ENCODE results near the gene RBM7. TPM values are rescaled to one million over a fixed set of nuclear protein-coding genes. Genes with fewer than 3 reads are reported as not detected.

Gene RBM7
- total and polyA plus RNA-seq, 2 of the 13 experiments (the other 11 are each of a cell fraction or from before 2014, with no cell fraction given): 30.5 to 32.3 TPM

- DNase-seq (ENCODE audit: low spot score): no peak
- in situ Hi-C loops (cut with HindIII; ENCODE audit: extremely low pct_ligation_motif_present, low pct_unique_long_range_greater_than_20kb): no loop called here
- no peaks in the 10 kb centered on the region for H3K36me3 ChIP-seq (replicated peaks in 1 of 2; ENCODE audit: control insufficient read depth in 1 of 2, insufficient read depth in 2 of 2, low read length in 2 of 2)
- no peaks in the 10 kb centered on the region; a peak in 1 of 5 replicates for H3K27me3 ChIP-seq (ENCODE audit: control insufficient read depth in 1 of 2, insufficient read depth in 2 of 2, low read length in 2 of 2)
- no peaks in the 10 kb centered on the region for H3K79me2 ChIP-seq (ENCODE audit: insufficient read depth, low read length)
- H3K9ac ChIP-seq (ENCODE audit: insufficient read depth, low read depth, low read length): no peak overlapping the region
- POLR2A ChIA-PET: no interaction called here
- no peaks in the 10 kb centered on the region for H3K4me1 ChIP-seq (ENCODE audit: insufficient read depth, low read length)
- H3K4me3 ChIP-seq (replicated peaks in 1 of 3; ENCODE audit: insufficient read depth in 1 of 3, low read depth in 2 of 3, low read length in 3 of 3): no peak overlapping the region
- BruUV-seq (replicated peaks): no TSS peak
- no peak overlapping the region for H3K4me2 ChIP-seq (ENCODE audit: low read depth, low read length)
- no peak for FAIRE-seq
- WGBS (ENCODE audit: low lambda C conversion rate): 0% methylated on average over 1 of the region's 1 CpG
- ATAC-seq: no peak
- intact Hi-C loops (cut with micrococcal nuclease; ENCODE audit: unreplicated experiment): no loop called here
- no peak overlapping the region for H3K27ac ChIP-seq (ENCODE audit: extremely low read length, insufficient read depth, low read length)
- H2AFZ ChIP-seq (ENCODE audit: low read length): no peak overlapping the region
- no peaks in the 10 kb centered on the region for H4K20me1 ChIP-seq (ENCODE audit: insufficient read depth, low read length)
- no peaks in the 10 kb centered on the region for H3K9me3 ChIP-seq (ENCODE audit: low read length)
- CTCF ChIA-PET (ENCODE audit: low intra/inter-chr PET ratio, low total read pairs): no interaction called here
- TF ChIP-seq, protein P1, sequence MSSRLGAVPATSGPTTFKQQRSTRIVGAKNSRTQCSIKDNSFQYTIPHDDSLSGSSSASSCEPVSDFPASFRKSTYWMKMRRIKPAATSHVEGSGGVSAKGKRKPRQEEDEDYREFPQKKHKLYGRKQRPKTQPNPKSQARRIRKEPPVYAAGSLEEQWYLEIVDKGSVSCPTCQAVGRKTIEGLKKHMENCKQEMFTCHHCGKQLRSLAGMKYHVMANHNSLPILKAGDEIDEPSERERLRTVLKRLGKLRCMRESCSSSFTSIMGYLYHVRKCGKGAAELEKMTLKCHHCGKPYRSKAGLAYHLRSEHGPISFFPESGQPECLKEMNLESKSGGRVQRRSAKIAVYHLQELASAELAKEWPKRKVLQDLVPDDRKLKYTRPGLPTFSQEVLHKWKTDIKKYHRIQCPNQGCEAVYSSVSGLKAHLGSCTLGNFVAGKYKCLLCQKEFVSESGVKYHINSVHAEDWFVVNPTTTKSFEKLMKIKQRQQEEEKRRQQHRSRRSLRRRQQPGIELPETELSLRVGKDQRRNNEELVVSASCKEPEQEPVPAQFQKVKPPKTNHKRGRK (CRISPR knock-in tag; IDR thresholded peaks at IDR 0.05): no peak
- no peak for TF ChIP-seq ZNF710 (CRISPR knock-in tag; IDR thresholded peaks at IDR 0.05; ENCODE audit: borderline replicate concordance)
- TF ChIP-seq JUNB (CRISPR knock-in tag; IDR thresholded peaks at IDR 0.05; ENCODE audit: borderline replicate concordance): no peak
- no peak for TF ChIP-seq MXD4 (CRISPR knock-in tag; IDR thresholded peaks at IDR 0.05)
- no peak for TF ChIP-seq SMARCC2 (IDR thresholded peaks at IDR 0.05)
- TF ChIP-seq, protein P2, sequence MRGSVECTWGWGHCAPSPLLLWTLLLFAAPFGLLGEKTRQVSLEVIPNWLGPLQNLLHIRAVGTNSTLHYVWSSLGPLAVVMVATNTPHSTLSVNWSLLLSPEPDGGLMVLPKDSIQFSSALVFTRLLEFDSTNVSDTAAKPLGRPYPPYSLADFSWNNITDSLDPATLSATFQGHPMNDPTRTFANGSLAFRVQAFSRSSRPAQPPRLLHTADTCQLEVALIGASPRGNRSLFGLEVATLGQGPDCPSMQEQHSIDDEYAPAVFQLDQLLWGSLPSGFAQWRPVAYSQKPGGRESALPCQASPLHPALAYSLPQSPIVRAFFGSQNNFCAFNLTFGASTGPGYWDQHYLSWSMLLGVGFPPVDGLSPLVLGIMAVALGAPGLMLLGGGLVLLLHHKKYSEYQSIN (CRISPR knock-in tag; IDR thresholded peaks at IDR 0.05; ENCODE audit: borderline replicate concordance): no peak
- TF ChIP-seq PAWR (CRISPR knock-in tag; IDR thresholded peaks at IDR 0.05; ENCODE audit: borderline replicate concordance): no peak
- no peak for TF ChIP-seq AHR (CRISPR knock-in tag; IDR thresholded peaks at IDR 0.05)
- TF ChIP-seq TEF (CRISPR knock-in tag; IDR thresholded peaks at IDR 0.05): no peak
- TF ChIP-seq, protein P3, sequence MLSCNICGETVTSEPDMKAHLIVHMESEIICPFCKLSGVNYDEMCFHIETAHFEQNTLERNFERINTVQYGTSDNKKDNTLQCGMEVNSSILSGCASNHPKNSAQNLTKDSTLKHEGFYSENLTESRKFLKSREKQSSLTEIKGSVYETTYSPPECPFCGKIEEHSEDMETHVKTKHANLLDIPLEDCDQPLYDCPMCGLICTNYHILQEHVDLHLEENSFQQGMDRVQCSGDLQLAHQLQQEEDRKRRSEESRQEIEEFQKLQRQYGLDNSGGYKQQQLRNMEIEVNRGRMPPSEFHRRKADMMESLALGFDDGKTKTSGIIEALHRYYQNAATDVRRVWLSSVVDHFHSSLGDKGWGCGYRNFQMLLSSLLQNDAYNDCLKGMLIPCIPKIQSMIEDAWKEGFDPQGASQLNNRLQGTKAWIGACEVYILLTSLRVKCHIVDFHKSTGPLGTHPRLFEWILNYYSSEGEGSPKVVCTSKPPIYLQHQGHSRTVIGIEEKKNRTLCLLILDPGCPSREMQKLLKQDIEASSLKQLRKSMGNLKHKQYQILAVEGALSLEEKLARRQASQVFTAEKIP (CRISPR knock-in tag; IDR thresholded peaks at IDR 0.05; ENCODE audit: borderline replicate concordance): no peak
- no peak for TF ChIP-seq ZSCAN21 (CRISPR knock-in tag; IDR thresholded peaks at IDR 0.05; ENCODE audit: borderline replicate concordance)
- TF ChIP-seq ZNF343 (CRISPR knock-in tag; IDR thresholded peaks at IDR 0.05): no peak
- no peak for TF ChIP-seq ZNF280B (CRISPR knock-in tag; IDR thresholded peaks at IDR 0.05; ENCODE audit: borderline replicate concordance)
- TF ChIP-seq, protein P4, sequence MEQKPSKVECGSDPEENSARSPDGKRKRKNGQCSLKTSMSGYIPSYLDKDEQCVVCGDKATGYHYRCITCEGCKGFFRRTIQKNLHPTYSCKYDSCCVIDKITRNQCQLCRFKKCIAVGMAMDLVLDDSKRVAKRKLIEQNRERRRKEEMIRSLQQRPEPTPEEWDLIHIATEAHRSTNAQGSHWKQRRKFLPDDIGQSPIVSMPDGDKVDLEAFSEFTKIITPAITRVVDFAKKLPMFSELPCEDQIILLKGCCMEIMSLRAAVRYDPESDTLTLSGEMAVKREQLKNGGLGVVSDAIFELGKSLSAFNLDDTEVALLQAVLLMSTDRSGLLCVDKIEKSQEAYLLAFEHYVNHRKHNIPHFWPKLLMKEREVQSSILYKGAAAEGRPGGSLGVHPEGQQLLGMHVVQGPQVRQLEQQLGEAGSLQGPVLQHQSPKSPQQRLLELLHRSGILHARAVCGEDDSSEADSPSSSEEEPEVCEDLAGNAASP (CRISPR knock-in tag; IDR thresholded peaks at IDR 0.05; ENCODE audit: borderline replicate concordance): no peak
Observed at GRCh38 chr11:114386545-114386944, 13.9 kb upstream of the RBM7 start.
